ENCODE data around the gene SLC41A1.

Gene SLC41A1

GRCh38 chr1:205785446-205785845 is 27.6 kb downstream of the SLC41A1 start:
- WGBS = 94% methylated on average over 8 of the region's 9 CpGs
- Histone ChIP-seq H3K27ac (ENCODE audit: low read depth, low read length) (no peak overlapping the region), H3K4me3 (ENCODE audit: low read length) (no peak overlapping the region), H3K27me3 (ENCODE audit: insufficient read depth, low read length) (no peaks in the 10 kb centered on the region), H3K36me3 (ENCODE audit: insufficient read depth, low read length) (peaks cover 6% of the 10 kb centered on the region; the same call in 1 of the 2 replicates), H3K9ac (ENCODE audit: low read depth, low read length) (no peak overlapping the region), H3K4me1 (ENCODE audit: insufficient read depth, low read length) (no peaks in the 10 kb centered on the region), H3K9me3 (ENCODE audit: insufficient read depth, low read depth, low read length) (no peaks in the 10 kb centered on the region)

GRCh38 chr1:205783904-205784303 is 29.1 kb downstream of the SLC41A1 start:
- Histone ChIP-seq H3K9ac (ENCODE audit: low read depth, low read length) (no peak overlapping the region), H3K27me3 (ENCODE audit: insufficient read depth, low read length) (no peaks in the 10 kb centered on the region), H3K36me3 (ENCODE audit: insufficient read depth, low read length) (no peaks in the 10 kb centered on the region), H3K27ac (ENCODE audit: low read depth, low read length) (no peak overlapping the region), H3K9me3 (ENCODE audit: insufficient read depth, low read depth, low read length) (no peaks in the 10 kb centered on the region), H3K4me3 (ENCODE audit: low read length) (no peak overlapping the region), H3K4me1 (ENCODE audit: insufficient read depth, low read length) (no peaks in the 10 kb centered on the region)
- 92% methylated on average over 4 of the region's 4 CpGs for WGBS

- Histone ChIP-seq H3K9me3 (ENCODE audit: insufficient read depth, low read depth, low read length) (no peaks in the 10 kb centered on the region), H3K27me3 (ENCODE audit: insufficient read depth, low read length) (no peaks in the 10 kb centered on the region), H3K4me3 (ENCODE audit: low read length) (no peak overlapping the region), H3K27ac (ENCODE audit: low read depth, low read length) (no peak overlapping the region), H3K36me3 (ENCODE audit: insufficient read depth, low read length) (no peaks in the 10 kb centered on the region), H3K9ac (ENCODE audit: low read depth, low read length) (no peak overlapping the region), H3K4me1 (ENCODE audit: insufficient read depth, low read length) (no peaks in the 10 kb centered on the region)
Measured at GRCh38 chr1:205783433-205783795, 29.6 kb downstream of the SLC41A1 start.

- H3K9ac ChIP-seq (ENCODE audit: low read depth, low read length) = no peak overlapping the region
- H3K4me3 ChIP-seq (ENCODE audit: low read length) = no peak overlapping the region
- H3K27ac ChIP-seq (ENCODE audit: low read depth, low read length) = no peak overlapping the region
- no peaks in the 10 kb centered on the region for H3K4me1 ChIP-seq (ENCODE audit: insufficient read depth, low read length)
- WGBS = 90% methylated on average over 4 of the region's 4 CpGs
- H3K27me3 ChIP-seq (ENCODE audit: insufficient read depth, low read length) = no peaks in the 10 kb centered on the region; the same call in 1 of the 2 replicates
- H3K36me3 ChIP-seq (ENCODE audit: insufficient read depth, low read length) = no peaks in the 10 kb centered on the region
- H3K9me3 ChIP-seq (ENCODE audit: insufficient read depth, low read depth, low read length) = no peaks in the 10 kb centered on the region
Measured at GRCh38 chr1:205782627-205783432, 30.2 kb downstream of the SLC41A1 start.

GRCh38 chr1:205780335-205780734 is 32.7 kb downstream of the SLC41A1 start:
- Histone ChIP-seq H3K9ac (ENCODE audit: low read depth, low read length) (no peak overlapping the region), H3K9me3 (ENCODE audit: insufficient read depth, low read depth, low read length) (0 out of 2 replicates have a peak, but pooled peaks cover 9% of the 10 kb centered on the region), H3K27me3 (ENCODE audit: insufficient read depth, low read length) (peaks cover 12% of the 10 kb centered on the region), H3K4me1 (ENCODE audit: insufficient read depth, low read length) (no peaks in the 10 kb centered on the region), H3K27ac (ENCODE audit: low read depth, low read length) (no peak overlapping the region), H3K36me3 (ENCODE audit: insufficient read depth, low read length) (no peaks in the 10 kb centered on the region), H3K4me3 (ENCODE audit: low read length) (no peak overlapping the region)
- 88% methylated on average over 5 of the region's 5 CpGs for WGBS

- 99% methylated on average over 2 of the region's 2 CpGs for WGBS
- Histone ChIP-seq H3K27me3 (ENCODE audit: insufficient read depth, low read length) (peaks cover 34% of the 10 kb centered on the region), H3K27ac (ENCODE audit: low read depth, low read length) (no peak overlapping the region), H3K4me1 (ENCODE audit: insufficient read depth, low read length) (peaks cover 6% of the 10 kb centered on the region), H3K36me3 (ENCODE audit: insufficient read depth, low read length) (no peaks in the 10 kb centered on the region), H3K4me3 (ENCODE audit: low read length) (no peak overlapping the region), H3K9ac (ENCODE audit: low read depth, low read length) (no peak overlapping the region), H3K9me3 (ENCODE audit: insufficient read depth, low read depth, low read length) (0 out of 2 replicates have a peak, but pooled peaks cover 9% of the 10 kb centered on the region)
Measured at GRCh38 chr1:205777994-205778393, 35.0 kb downstream of the SLC41A1 start.

GRCh38 chr1:205775717-205776056 is 37.3 kb downstream of the SLC41A1 start:
- Histone ChIP-seq H3K9me3 (ENCODE audit: insufficient read depth, low read depth, low read length) (0 out of 2 replicates have a peak, but pooled peaks cover 9% of the 10 kb centered on the region), H3K27me3 (ENCODE audit: insufficient read depth, low read length) (peaks cover 37% of the 10 kb centered on the region), H3K4me1 (ENCODE audit: insufficient read depth, low read length) (peaks cover 6% of the 10 kb centered on the region), H3K27ac (ENCODE audit: low read depth, low read length) (no peak overlapping the region), H3K36me3 (ENCODE audit: insufficient read depth, low read length) (no peaks in the 10 kb centered on the region), H3K9ac (ENCODE audit: low read depth, low read length) (no peak overlapping the region), H3K4me3 (ENCODE audit: low read length) (peak overlapping the region; percentile 78)

GRCh38 chr1:205775015-205775716 is 37.8 kb downstream of the SLC41A1 start, which contains the start of gene RAB29:
RAB29 (minus strand) TSS chr1:205775482; CDS start chr1:205774956, 526 bp downstream.
- no peak within 1 kb of the TSS for H3K27ac ChIP-seq (ENCODE audit: low read depth, low read length)
- WGBS = under 1% methylated on average over 38 of the region's 40 CpGs

GRCh38 chr1:205774198-205775014 is 38.6 kb downstream of the SLC41A1 start:
- Histone ChIP-seq H3K27ac (ENCODE audit: low read depth, low read length) (no peak overlapping the region), H3K27me3 (ENCODE audit: insufficient read depth, low read length) (peaks cover 37% of the 10 kb centered on the region), H3K9me3 (ENCODE audit: insufficient read depth, low read depth, low read length) (0 out of 2 replicates have a peak, but pooled peaks cover 9% of the 10 kb centered on the region), H3K4me1 (ENCODE audit: insufficient read depth, low read length) (peaks cover 6% of the 10 kb centered on the region), H3K4me3 (ENCODE audit: low read length) (peak overlapping the region; percentile 78), H3K36me3 (ENCODE audit: insufficient read depth, low read length) (no peaks in the 10 kb centered on the region), H3K9ac (ENCODE audit: low read depth, low read length) (peak overlapping the region; percentile 32; the same call in 1 of the 2 replicates)
- 8% methylated on average over 36 of the region's 36 CpGs for WGBS

More at GRCh38 chr1:205775015-205775716, 37.8 kb downstream of the SLC41A1 start, which contains the start of gene RAB29:
- H3K4me1 ChIP-seq (ENCODE audit: insufficient read depth, low read length) = peaks cover 6% of the 10 kb centered on the region
- H3K9ac ChIP-seq (ENCODE audit: low read depth, low read length) = peak within 1 kb of the TSS; percentile 32; the same call in 1 of the 2 replicates
- H3K27me3 ChIP-seq (ENCODE audit: insufficient read depth, low read length) = peaks cover 37% of the 10 kb centered on the region
- peak within 1 kb of the TSS; percentile 78 for H3K4me3 ChIP-seq (ENCODE audit: low read length)
- H3K9me3 ChIP-seq (ENCODE audit: insufficient read depth, low read depth, low read length) = 0 out of 2 replicates have a peak, but pooled peaks cover 9% of the 10 kb centered on the region
- no peaks in the 10 kb centered on the region for H3K36me3 ChIP-seq (ENCODE audit: insufficient read depth, low read length)

GRCh38 chr1:205772607-205773032 is 40.4 kb downstream of the SLC41A1 start:
- Histone ChIP-seq H3K27ac (ENCODE audit: low read depth, low read length) (no peak overlapping the region), H3K4me1 (ENCODE audit: insufficient read depth, low read length) (peaks cover 6% of the 10 kb centered on the region), H3K4me3 (ENCODE audit: low read length) (no peak overlapping the region), H3K9me3 (ENCODE audit: insufficient read depth, low read depth, low read length) (0 out of 2 replicates have a peak, but pooled peaks cover 9% of the 10 kb centered on the region), H3K27me3 (ENCODE audit: insufficient read depth, low read length) (peaks cover 37% of the 10 kb centered on the region), H3K36me3 (ENCODE audit: insufficient read depth, low read length) (no peaks in the 10 kb centered on the region), H3K9ac (ENCODE audit: low read depth, low read length) (no peak overlapping the region)
- no CpG with 5 or more reads among the region's 2 CpGs for WGBS
